Ectodermal cell (in vitro differentiated cells): Measurements from ENCODE around the gene HHIPL1.

Experiments used
- H3K27ac ChIP-seq: 2 replicates; pipeline ENCODE4 v1.7.0; 2013; ENCODE audit warnings: mild to moderate bottlenecking, low read depth, low read length; ENCODE audit not compliant: insufficient read depth, poor library complexity, severe bottlenecking
- H3K27me3 ChIP-seq: 2 replicates; pipeline ENCODE4 v1.7.0; 2013; ENCODE audit warnings: mild to moderate bottlenecking, low read length; ENCODE audit not compliant: insufficient read depth, control insufficient read depth, poor library complexity, severe bottlenecking
- H3K36me3 ChIP-seq: one replicate; pipeline ENCODE4 v1.7.0; 2013; ENCODE audit warnings: low read length; ENCODE audit not compliant: control insufficient read depth, insufficient read depth
- H3K4me1 ChIP-seq: one replicate; pipeline ENCODE4 v1.7.0; 2013; ENCODE audit warnings: low read length; ENCODE audit not compliant: control insufficient read depth, insufficient read depth
- H3K4me3 ChIP-seq: 2 replicates; pipeline ENCODE4 v1.7.0; 2013; ENCODE audit warnings: low read depth, low read length, control low read depth; ENCODE audit not compliant: insufficient read depth
- H3K9me3 ChIP-seq: 2 replicates; pipeline ENCODE4 v1.7.0; 2013; ENCODE audit warnings: mild to moderate bottlenecking, low read length, moderate library complexity; ENCODE audit not compliant: control insufficient read depth
- WGBS, 2 experiments: methylation state at CpG; one replicate each; pipeline ENCODE4 v1.1.7; 2013; ENCODE audit warnings: missing lambda C conversion rate in 2 of 2; 5-methylcytosine and 5-hydroxymethylcytosine counted together

The HHIPL1 gene

DNA sequence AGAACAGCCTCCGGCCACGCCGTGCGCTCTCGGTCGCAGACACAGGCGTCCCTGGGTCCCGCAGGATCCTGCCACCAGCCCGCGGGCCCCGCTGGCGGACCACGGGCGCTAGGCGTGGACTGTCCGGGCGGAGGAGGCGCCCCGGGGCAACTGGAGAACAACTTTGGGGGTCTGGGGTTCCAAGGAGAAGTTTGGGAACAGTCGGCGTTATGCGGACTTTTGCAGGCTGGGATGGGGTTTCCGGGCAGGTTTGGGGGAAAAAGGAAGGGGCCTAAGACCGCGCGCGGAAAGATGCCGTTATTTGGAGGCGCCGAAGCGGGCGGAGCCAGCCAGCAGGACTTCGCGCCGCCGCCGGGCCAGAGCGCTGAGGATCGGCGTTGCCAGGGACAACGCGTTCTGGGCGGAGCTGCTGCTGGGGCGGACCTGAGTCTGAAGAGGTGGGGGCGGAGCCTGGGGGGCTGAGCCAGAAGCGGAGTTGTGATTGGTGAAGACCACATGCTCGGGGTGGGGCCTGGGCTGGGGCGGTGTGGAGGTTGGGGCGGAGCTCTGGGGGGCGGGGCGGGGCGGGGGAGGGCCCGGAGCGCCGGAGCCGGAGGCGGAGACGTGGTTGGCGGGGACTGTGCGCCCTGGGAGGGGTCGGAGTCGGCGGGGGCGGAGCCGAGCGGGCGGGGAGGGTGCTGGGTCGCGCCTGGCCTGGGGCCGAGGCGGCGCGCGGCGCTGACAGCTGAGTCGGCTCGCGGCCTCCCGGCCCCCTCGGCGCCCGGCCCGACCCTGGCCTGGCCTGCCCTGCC, 38.9 kb downstream of the HHIPL1 start, which contains the start of gene CYP46A1:
Gene CYP46A1 (plus strand): TSS at position 680 of the 791 bp plus-strand sequence. CDS start 120 bp downstream, outside the sequence.
- peak within 1 kb of the TSS; percentile 51 for H3K27ac ChIP-seq
- H3K27me3 ChIP-seq: no peaks in the 10 kb centered on the region
- 0 to 1% methylated on average over 83 of the region's 83 CpGs for WGBS, 2 experiments
- peaks cover 6% of the 10 kb centered on the region for H3K4me1 ChIP-seq
- no peaks in the 10 kb centered on the region for H3K9me3 ChIP-seq
- H3K36me3 ChIP-seq: no peaks in the 10 kb centered on the region
- H3K4me3 ChIP-seq: peak within 1 kb of the TSS; percentile 91

DNA sequence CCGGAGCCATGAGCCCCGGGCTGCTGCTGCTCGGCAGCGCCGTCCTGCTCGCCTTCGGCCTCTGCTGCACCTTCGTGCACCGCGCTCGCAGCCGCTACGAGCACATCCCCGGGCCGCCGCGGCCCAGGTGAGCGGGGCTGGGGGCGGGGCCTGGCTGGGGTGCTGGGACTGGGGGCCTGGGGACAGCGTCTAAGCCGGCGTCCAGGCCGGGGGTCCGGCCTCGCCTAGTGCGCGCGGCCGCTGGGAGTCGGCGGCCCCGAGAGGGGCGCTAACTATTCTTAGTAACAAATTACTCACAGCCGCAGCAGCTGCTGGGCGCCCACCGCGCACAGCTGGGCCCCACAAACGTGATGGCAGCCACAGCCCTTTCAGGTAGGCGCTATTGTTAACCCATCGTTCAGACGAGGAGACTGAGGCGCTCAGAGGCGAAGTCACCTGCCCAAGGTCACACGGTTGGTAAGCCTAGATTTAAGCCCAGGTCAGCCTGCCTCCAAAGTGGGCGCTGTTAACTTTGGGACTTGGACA, 39.5 kb downstream of the HHIPL1 start:
- Histone ChIP-seq H3K27ac (peak overlapping the region; percentile 20), H3K9me3 (no peaks in the 10 kb centered on the region), H3K27me3 (no peaks in the 10 kb centered on the region), H3K36me3 (no peaks in the 10 kb centered on the region), H3K4me1 (peaks cover 6% of the 10 kb centered on the region), H3K4me3 (peak overlapping the region; percentile 66)
- WGBS, 2 experiments: 3 to 4% methylated on average over 45 of the region's 45 CpGs

DNA sequence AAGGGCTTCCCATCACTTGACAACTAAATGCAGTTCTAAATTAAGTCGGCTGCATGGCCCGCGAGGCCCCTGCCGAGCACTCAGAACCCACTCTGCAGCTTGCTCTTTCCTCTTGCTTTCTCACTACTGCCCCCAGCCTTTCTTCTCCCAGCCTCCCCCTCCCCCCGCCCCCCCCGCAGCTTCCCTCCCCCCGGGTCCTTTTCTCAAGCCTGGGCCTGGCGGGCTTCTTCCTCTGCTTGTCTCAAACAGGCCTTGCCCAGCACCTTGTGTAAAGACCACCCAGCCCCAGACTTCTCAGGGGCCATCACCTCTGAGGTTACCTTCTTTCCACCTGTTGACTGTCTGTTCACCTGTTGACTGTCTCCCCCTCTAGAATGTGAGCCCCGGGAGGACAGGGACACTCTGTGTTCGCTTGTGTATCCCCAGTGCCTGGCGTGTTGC, 40.2 kb downstream of the HHIPL1 start:
- WGBS, 2 experiments: 33 to 37% methylated on average over 7 to 9 of the region's 11 CpGs
- Histone ChIP-seq H3K4me3 (no peak overlapping the region), H3K4me1 (peaks cover 6% of the 10 kb centered on the region), H3K27me3 (no peaks in the 10 kb centered on the region), H3K9me3 (no peaks in the 10 kb centered on the region), H3K27ac (no peak overlapping the region), H3K36me3 (no peaks in the 10 kb centered on the region)

DNA sequence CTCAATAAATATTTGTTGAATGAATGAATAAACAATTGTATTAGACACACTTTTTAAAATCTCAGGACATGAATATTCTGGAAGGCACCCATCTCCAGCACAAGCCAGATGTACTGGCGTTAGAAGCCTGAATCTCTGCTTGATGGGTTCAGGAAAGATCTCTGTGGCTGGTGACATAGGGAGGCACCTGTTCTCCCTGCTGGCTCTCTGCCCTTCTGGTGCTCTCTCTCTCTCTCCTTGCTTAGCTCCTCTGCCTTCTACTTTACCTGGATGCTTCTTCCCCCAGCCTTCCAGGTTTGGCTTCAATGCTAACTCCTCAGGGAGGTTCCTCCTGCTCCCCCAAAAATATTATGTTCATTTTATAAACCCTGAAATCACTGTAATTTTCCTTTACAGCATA, 40.7 kb downstream of the HHIPL1 start:
- no peaks in the 10 kb centered on the region for H3K9me3 ChIP-seq
- peaks cover 6% of the 10 kb centered on the region for H3K4me1 ChIP-seq
- WGBS, 2 experiments: 81 to 83% methylated on average over 1 of the region's 1 CpG
- H3K27ac ChIP-seq: no peak overlapping the region
- H3K27me3 ChIP-seq: no peaks in the 10 kb centered on the region
- H3K4me3 ChIP-seq: no peak overlapping the region
- no peaks in the 10 kb centered on the region for H3K36me3 ChIP-seq

DNA sequence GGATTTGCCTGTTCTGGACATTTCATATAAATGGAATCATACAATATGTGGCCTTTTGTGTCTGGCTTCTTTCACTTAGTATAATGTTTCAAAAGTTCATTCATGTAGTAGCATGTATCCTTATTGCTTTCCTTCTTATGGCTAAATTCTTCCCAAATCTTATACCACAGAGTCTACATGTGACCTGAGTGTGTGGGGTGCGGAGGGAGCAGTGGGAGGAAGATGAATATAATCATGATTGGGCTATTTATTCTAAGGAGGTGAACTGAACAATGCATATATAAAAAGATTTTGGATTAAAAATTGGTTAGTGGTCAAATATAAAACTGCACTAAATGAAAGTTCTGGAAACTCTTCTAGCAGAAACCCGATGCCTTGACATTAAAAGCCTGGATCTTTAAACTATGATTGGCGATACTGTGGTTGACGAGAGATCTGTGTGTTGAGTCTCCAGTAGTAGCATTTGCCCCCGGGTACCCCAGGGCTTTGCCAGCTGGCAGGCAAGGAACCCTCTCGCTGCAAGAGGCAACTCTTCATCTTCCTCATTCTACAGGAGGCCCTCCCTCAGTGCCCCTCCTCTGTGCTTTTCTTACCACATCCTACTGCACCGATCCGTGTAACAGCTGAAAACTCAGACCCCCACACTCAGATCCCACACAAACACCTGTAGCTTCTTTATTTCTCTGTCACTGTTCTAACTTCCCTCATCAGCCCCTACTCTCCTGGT, 41.8 kb downstream of the HHIPL1 start:
- Histone ChIP-seq H3K27me3 (no peaks in the 10 kb centered on the region), H3K27ac (no peak overlapping the region), H3K36me3 (no peaks in the 10 kb centered on the region), H3K4me1 (peaks cover 6% of the 10 kb centered on the region), H3K9me3 (no peaks in the 10 kb centered on the region), H3K4me3 (no peak overlapping the region)
- WGBS, 2 experiments: 91 to 93% methylated on average over 8 of the region's 8 CpGs

DNA sequence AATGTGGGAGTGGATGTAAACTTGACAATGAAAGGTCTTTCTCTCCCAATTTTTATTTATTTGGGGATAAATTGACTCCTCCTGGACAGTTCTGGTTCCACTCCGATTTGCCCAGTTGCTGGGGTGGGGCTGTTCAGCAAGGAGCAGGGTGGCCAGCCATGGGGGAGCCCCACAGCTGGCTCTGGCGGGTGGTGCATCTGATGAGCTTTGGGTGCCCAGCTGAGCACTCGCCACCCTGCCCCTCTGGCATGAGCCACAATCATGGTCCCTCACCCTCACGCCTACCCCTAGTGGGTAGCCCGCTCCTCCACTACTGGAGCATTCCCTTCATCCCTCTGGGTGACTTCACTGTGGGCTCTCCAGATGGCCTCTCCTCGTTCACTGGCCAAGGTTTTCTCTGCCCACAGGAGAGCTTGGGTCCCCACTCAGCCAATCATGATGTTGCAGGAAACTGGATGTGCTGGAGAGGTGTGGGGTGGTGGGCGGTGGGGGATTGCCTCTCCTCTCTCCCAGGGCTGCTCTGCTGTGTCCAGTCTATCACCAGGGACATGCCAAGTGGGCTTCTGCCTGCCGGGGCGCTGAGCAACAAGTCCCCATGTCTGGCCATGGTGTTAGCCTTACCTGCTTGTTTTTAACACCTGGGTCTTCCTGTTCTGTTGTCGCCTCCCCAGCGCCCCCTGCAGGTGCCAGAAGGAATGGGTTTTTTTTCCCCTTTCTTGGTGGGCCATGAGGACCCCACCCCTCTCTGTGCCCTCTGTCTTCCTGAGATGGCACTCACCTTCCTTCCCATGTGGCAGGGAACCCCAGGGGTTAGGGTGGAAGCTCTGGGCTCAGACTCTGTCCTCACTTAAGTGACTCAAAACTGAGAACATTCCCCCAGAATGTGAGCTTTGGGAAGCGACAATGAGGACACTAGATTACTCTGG, 42.6 kb downstream of the HHIPL1 start:
- Histone ChIP-seq H3K27ac (no peak overlapping the region), H3K36me3 (no peaks in the 10 kb centered on the region), H3K4me1 (peaks cover 5% of the 10 kb centered on the region), H3K27me3 (no peaks in the 10 kb centered on the region), H3K9me3 (no peaks in the 10 kb centered on the region), H3K4me3 (no peak overlapping the region)
- 66% methylated on average over 12 of the region's 12 CpGs for WGBS, 2 experiments

DNA sequence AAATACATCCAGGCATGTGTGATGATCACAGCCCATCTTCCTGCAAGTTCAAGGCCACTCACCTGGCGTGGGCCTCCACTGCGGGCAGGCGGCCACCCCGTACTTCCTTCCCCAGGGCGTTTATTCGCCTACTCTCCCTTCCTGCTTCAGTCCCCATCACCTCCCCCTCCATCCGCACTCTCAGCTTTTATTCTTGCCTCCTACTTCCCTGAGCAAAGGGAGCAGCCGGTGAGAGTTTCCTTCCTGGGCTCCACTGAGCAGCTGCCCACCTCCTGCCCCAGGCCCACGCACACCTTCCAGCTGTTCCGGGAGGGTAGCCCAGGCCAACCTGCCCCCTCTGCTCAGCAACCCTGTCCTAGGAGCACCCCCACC, 43.3 kb downstream of the HHIPL1 start:
- no peaks in the 10 kb centered on the region for H3K36me3 ChIP-seq
- no peak overlapping the region for H3K27ac ChIP-seq
- no peaks in the 10 kb centered on the region for H3K27me3 ChIP-seq
- WGBS, 2 experiments: 75 to 78% methylated on average over 10 of the region's 10 CpGs
- no peak overlapping the region for H3K4me3 ChIP-seq
- no peaks in the 10 kb centered on the region for H3K9me3 ChIP-seq
- no peaks in the 10 kb centered on the region for H3K4me1 ChIP-seq

DNA sequence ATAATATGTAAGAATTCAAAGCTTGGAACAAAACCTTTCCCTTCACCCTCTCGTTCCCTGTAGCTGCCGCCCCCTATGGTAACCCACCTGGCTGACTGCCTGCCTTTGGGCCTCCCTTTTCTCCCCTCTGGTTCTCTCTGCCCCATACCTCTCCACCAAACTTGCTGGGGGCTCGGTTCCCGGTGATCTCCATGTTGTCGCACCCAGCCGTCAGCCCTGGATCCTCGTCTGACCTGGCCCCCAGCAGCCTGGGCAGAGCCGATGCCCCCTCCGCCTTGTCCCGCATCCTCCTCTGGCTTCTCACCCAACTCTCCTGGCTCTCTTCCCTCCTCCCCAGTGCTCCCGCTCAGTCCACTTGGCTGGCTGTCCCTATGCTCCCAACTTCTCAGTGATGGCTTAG, 43.7 kb downstream of the HHIPL1 start:
- Histone ChIP-seq H3K27ac (no peak overlapping the region), H3K9me3 (no peaks in the 10 kb centered on the region), H3K27me3 (no peaks in the 10 kb centered on the region), H3K4me3 (no peak overlapping the region), H3K36me3 (no peaks in the 10 kb centered on the region), H3K4me1 (no peaks in the 10 kb centered on the region)
- WGBS, 2 experiments: 91 to 95% methylated on average over 11 of the region's 11 CpGs

DNA sequence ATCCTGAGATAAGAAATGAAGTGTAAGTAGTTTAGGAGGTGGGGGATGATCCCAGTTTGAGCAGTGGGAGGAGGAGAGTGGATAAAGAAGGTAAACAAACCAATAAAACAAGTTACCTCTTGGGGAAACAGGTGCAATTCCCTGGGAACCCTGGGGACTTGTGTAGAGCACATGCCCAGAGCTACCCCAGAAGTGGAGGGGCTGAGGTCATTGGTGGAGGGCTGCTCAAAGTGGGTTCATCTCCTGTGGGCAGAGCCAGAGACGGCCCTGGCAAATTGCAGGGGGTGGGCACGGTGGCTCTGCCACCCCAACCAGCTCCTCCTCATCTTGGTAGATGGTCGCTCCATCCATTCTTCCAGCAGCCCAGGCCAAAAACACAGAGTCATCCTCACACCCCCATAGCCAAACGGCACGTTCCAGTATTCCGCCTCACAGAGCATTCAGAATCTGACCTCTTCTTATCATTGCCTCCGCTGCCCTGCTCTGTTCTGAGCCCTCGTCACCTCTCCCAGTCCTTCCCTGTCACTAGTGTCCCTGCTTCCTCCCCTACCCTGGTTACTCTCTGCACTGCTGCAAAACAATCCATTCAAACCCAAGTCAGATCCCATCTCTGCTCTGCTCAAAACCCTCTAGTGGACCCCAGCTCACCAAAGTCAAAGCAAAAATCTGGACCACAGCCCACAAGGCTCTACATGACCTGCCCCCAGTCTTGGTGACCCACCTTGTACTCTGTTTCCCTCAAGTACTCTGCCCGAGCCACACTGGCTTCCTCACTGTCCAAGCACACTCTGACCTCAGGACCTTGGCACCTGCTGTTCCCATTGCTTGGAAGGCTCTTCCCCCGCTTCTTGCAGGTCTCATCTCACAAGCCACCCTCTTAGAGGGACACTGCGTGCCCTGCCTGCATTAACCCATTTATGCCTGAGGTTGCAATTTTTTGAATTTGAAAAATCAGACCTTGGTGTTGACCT, 44.6 kb downstream of the HHIPL1 start:
- Histone ChIP-seq H3K36me3 (no peaks in the 10 kb centered on the region), H3K27ac (no peak overlapping the region), H3K27me3 (no peaks in the 10 kb centered on the region), H3K4me3 (no peak overlapping the region), H3K9me3 (no peaks in the 10 kb centered on the region), H3K4me1 (no peaks in the 10 kb centered on the region)
- 92 to 93% methylated on average over 11 of the region's 11 CpGs for WGBS, 2 experiments
